ENCODE measurements around the gene CDH4. TPM values are rescaled to one million over a fixed set of nuclear protein-coding genes. Genes with fewer than 3 reads are reported as not detected.

Gene CDH4
- total and polyA plus RNA-seq, 2 donors from 2014 or later = 1.1 TPM; not detected in 1

DNA sequence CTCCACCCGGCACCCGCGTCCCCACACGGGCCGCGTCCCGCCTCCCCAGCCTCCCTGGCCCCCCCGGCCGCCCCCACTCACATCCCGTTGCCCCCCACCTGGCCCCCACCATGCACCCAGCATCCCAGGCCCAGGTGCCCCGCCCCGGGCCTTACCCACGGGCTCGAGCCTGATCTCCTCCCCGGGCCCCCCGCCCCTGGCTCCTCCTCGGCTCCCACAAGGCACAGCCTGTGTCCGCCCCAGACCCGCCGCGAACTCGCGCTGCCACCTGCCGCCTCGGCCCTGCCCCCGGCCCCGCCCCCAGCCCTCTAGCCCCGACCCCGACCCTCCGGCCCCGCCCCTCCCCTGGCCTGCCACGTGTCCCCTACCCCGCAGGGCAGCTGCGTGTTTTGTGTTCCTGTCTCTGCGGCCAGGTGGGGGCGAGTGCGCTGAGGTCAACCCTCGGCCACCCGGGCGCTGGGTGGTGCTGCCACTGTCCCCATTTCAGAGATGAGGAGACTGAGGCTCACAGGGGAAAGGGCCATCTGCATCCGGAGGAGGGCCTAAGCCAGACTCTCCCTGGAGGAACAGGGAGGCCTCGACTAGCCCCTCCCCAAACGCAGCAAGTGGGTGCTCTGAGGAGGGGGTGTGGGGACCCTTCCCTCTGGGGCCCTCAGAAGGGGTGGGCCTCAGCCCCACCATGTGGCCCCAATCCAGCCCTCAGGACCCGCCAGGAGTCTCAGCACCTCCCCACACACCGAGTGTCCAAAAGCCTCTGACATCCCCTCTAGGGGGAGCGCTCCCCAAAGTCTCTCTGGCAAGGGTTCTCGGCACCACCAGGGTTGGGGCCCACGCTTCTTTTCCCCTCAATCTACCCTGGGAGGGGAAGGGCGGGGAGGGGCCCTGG is 713.8 kb downstream of the CDH4 start:
- H3K27me3 ChIP-seq (ENCODE audit: control insufficient read depth, insufficient read depth, low read length) = no peaks in the 10 kb centered on the region
- H3K4me3 ChIP-seq (ENCODE audit: low read length in 3 of 3) = no peak overlapping the region
- no peak overlapping the region for H3K9ac ChIP-seq (ENCODE audit: low read length in 3 of 3)
- no peaks in the 10 kb centered on the region for H3K4me1 ChIP-seq (ENCODE audit: control insufficient read depth in 2 of 3, insufficient read depth in 2 of 3, low read depth in 1 of 3, low read length in 3 of 3)
- H3K27ac ChIP-seq (ENCODE audit: low read depth in 2 of 2, low read length in 2 of 2) = no peak overlapping the region
- DNase-seq (no peak), FAIRE-seq (no peak)
- no peaks in the 10 kb centered on the region for H3K36me3 ChIP-seq (ENCODE audit: control insufficient read depth in 2 of 3, insufficient read depth in 3 of 3, low read length in 3 of 3)
- intact Hi-C loops (cut with DNase I) = no loop called here
- H3K9me3 ChIP-seq (ENCODE audit: control insufficient read depth in 2 of 3, insufficient read depth in 1 of 3, low read length in 3 of 3) = no peaks in the 10 kb centered on the region
- TF ChIP-seq, protein P1, sequence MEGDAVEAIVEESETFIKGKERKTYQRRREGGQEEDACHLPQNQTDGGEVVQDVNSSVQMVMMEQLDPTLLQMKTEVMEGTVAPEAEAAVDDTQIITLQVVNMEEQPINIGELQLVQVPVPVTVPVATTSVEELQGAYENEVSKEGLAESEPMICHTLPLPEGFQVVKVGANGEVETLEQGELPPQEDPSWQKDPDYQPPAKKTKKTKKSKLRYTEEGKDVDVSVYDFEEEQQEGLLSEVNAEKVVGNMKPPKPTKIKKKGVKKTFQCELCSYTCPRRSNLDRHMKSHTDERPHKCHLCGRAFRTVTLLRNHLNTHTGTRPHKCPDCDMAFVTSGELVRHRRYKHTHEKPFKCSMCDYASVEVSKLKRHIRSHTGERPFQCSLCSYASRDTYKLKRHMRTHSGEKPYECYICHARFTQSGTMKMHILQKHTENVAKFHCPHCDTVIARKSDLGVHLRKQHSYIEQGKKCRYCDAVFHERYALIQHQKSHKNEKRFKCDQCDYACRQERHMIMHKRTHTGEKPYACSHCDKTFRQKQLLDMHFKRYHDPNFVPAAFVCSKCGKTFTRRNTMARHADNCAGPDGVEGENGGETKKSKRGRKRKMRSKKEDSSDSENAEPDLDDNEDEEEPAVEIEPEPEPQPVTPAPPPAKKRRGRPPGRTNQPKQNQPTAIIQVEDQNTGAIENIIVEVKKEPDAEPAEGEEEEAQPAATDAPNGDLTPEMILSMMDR (IDR thresholded peaks at IDR 0.05; ENCODE audit: borderline replicate concordance, extremely low read depth, insufficient read depth) = no peak

DNA sequence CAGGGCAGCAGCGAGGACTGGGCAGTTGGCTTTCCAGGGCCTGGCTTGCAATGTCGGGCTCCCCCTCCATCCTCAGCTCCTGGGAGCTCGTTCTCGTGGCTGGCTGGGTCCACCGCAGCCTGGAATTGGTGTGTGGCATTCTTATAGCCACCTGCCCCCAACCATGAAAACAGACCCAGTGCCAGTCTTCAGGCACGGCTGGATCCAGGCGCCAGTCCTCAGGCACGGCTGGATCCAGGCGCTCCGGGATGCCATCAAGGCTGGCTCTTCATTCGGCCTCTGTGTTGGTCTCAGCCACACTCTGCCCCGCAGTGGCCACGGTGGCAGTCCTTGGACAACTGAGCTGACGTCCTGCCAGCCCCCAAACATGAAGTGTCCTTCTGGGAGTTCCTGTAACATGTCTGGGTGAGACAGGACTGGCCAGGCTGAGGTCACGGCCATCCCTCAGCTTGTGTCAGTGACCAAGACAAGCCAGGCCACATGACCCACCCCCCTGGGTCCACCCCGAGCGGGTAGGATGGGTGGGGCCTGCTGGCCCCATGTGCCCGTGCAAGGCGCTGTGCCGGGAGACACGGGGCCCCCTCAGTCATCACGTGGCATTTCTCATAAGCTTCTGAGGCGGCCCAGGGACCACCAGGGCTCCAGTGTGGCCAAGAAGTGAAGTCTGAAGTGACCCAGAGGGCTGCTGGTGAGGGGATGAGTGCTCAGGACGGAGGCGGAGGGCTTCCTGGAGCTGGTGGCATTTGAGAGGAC is 714.6 kb downstream of the CDH4 start:
- intact Hi-C loops (cut with DNase I) = no loop called here
- Histone ChIP-seq H3K27me3 (ENCODE audit: control insufficient read depth, insufficient read depth, low read length) (no peaks in the 10 kb centered on the region), H3K9ac (ENCODE audit: low read length in 3 of 3) (no peak overlapping the region), H3K4me1 (ENCODE audit: control insufficient read depth in 2 of 3, insufficient read depth in 2 of 3, low read depth in 1 of 3, low read length in 3 of 3) (no peaks in the 10 kb centered on the region), H3K27ac (ENCODE audit: low read depth in 2 of 2, low read length in 2 of 2) (no peak overlapping the region), H3K4me3 (ENCODE audit: low read length in 3 of 3) (no peak overlapping the region), H3K9me3 (ENCODE audit: control insufficient read depth in 2 of 3, insufficient read depth in 1 of 3, low read length in 3 of 3) (no peaks in the 10 kb centered on the region), H3K36me3 (ENCODE audit: control insufficient read depth in 2 of 3, insufficient read depth in 3 of 3, low read length in 3 of 3) (no peaks in the 10 kb centered on the region)
- FAIRE-seq (no peak), DNase-seq (no peak)
- TF ChIP-seq, protein P1 (IDR thresholded peaks at IDR 0.05; ENCODE audit: borderline replicate concordance, extremely low read depth, insufficient read depth) = no peak

DNA sequence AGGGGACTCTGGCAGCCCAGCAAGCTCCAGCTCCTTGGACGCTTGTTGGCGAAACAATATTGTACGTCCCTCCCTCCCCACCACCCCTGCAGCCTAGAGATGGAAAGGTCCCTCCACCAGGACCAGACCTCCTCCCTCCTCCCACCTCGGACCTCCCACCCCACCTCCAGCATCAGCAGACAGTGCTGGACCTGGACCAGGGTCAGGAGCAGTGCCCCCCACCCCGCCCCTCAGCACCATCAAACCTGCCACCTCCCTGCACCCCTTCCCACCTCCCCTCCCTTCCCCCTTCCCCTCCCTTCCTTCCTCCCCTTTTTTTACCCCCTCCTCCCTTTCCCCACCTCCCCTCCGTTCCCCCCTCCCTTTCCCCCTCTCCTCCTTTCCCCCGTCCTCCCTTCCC is 715.2 kb downstream of the CDH4 start:
- peaks cover 0 to 1% (median 0%) of the 10 kb centered on the region in 3 donors for H3K36me3 ChIP-seq (ENCODE audit: control insufficient read depth in 2 of 3, insufficient read depth in 3 of 3, low read length in 3 of 3)
- DNase-seq (no peak), FAIRE-seq (no peak)
- no peak overlapping the region for H3K27ac ChIP-seq (ENCODE audit: low read depth in 2 of 2, low read length in 2 of 2)
- no peak overlapping the region for H3K4me3 ChIP-seq (ENCODE audit: low read length in 3 of 3)
- no peaks in the 10 kb centered on the region for H3K9me3 ChIP-seq (ENCODE audit: control insufficient read depth in 2 of 3, insufficient read depth in 1 of 3, low read length in 3 of 3)
- no peak overlapping the region for H3K9ac ChIP-seq (ENCODE audit: low read length in 3 of 3)
- H3K27me3 ChIP-seq (ENCODE audit: control insufficient read depth, insufficient read depth, low read length) = no peaks in the 10 kb centered on the region
- TF ChIP-seq, protein P1 (IDR thresholded peaks at IDR 0.05; ENCODE audit: borderline replicate concordance, extremely low read depth, insufficient read depth) = no peak
- intact Hi-C loops (cut with DNase I) = no loop called here
- H3K4me1 ChIP-seq (ENCODE audit: control insufficient read depth in 2 of 3, insufficient read depth in 2 of 3, low read depth in 1 of 3, low read length in 3 of 3) = no peaks in the 10 kb centered on the region

Measured in kidney (tissue), 14 donors.